ENCODE data around the gene SESN3. TPM values are rescaled to one million over a fixed set of nuclear protein-coding genes. Genes with fewer than 3 reads are reported as not detected.
"Not testable (repeated sequence)": the region's sequence is repeated elsewhere in the genome, so short reads cannot be mapped to it uniquely, and the experiment has no call there.

The SESN3 gene
- total RNA-seq, 1 experiment from 2014 or later = 0.55 TPM

GRCh38 chr11:95219599-95219998 is 11.4 kb downstream of the SESN3 start:
- Histone ChIP-seq H4K20me1 (ENCODE audit: low read length) (no peaks in the 10 kb centered on the region), H3K9me3 (ENCODE audit: low read length) (no peaks in the 10 kb centered on the region), H3F3A (ENCODE audit: low read length, unreplicated experiment) (no peaks in the 10 kb centered on the region), H3K27ac (ENCODE audit: low read length) (no peak overlapping the region), H3K9me2 (replicated peaks; ENCODE audit: low read length) (no peaks in the 10 kb centered on the region), H3K4me3 (ENCODE audit: low read length) (no peak overlapping the region), H2AFZ (ENCODE audit: low read length) (no peak overlapping the region), H3K36me3 (ENCODE audit: low read depth, low read length) (no peaks in the 10 kb centered on the region), H3K79me2 (ENCODE audit: low read length) (no peaks in the 10 kb centered on the region), H3K4me2 (ENCODE audit: low read length) (no peak overlapping the region), H3K9ac (ENCODE audit: low read length) (no peak overlapping the region), H3K27me3 (ENCODE audit: low read length) (peaks cover 4% of the 10 kb centered on the region; the same call in 1 of the 2 replicates), H3K4me1 (ENCODE audit: insufficient read depth, low read length) (no peaks in the 10 kb centered on the region)
- BruUV-seq (replicated peaks) = no TSS peak
- no peak for ATAC-seq
- TF ChIP-seq EZH2 (IDR thresholded peaks at IDR 0.05; ENCODE audit: low read length, unreplicated experiment) = no peak
- no peak for TF ChIP-seq EZH2phosphoT487 (IDR thresholded peaks at IDR 0.05; ENCODE audit: borderline replicate concordance, low read length)
- no peak for TF ChIP-seq CTCF (conservative IDR thresholded peaks at IDR 0.05; ENCODE audit: low read depth, low read length)
- ChIA-PET POLR2A (ENCODE audit: unreplicated experiment) (no interaction called here), CTCF (no interaction called here)
- intact Hi-C loops (cut with micrococcal nuclease) = no loop called here
- DNase-seq = no peak

- no peaks in the 10 kb centered on the region for H3K79me2 ChIP-seq (ENCODE audit: low read length)
- ATAC-seq = no peak
- no TSS peak for BruUV-seq (replicated peaks)
- no peak overlapping the region for H3K4me2 ChIP-seq (ENCODE audit: low read length)
- no peak overlapping the region for H2AFZ ChIP-seq (ENCODE audit: low read length)
- ChIA-PET POLR2A (ENCODE audit: unreplicated experiment) (no interaction called here), CTCF (no interaction called here)
- no peaks in the 10 kb centered on the region for H4K20me1 ChIP-seq (ENCODE audit: low read length)
- no peak overlapping the region for H3K9ac ChIP-seq (ENCODE audit: low read length)
- intact Hi-C loops (cut with micrococcal nuclease) = no loop called here
- no peaks in the 10 kb centered on the region for H3K9me2 ChIP-seq (replicated peaks; ENCODE audit: low read length)
- no peaks in the 10 kb centered on the region for H3K4me1 ChIP-seq (ENCODE audit: insufficient read depth, low read length)
- H3F3A ChIP-seq (ENCODE audit: low read length, unreplicated experiment) = no peaks in the 10 kb centered on the region
- no peak for DNase-seq
- H3K4me3 ChIP-seq (ENCODE audit: low read length) = no peak overlapping the region
- TF ChIP-seq EZH2 (IDR thresholded peaks at IDR 0.05; ENCODE audit: low read length, unreplicated experiment) = no peak
- no peak for TF ChIP-seq CTCF (conservative IDR thresholded peaks at IDR 0.05; ENCODE audit: low read depth, low read length)
- no peak for TF ChIP-seq EZH2phosphoT487 (IDR thresholded peaks at IDR 0.05; ENCODE audit: borderline replicate concordance, low read length)
- H3K9me3 ChIP-seq (ENCODE audit: low read length) = no peaks in the 10 kb centered on the region
- no peaks in the 10 kb centered on the region for H3K36me3 ChIP-seq (ENCODE audit: low read depth, low read length)
- H3K27ac ChIP-seq (ENCODE audit: low read length) = no peak overlapping the region
- H3K27me3 ChIP-seq (ENCODE audit: low read length) = peaks cover 4% of the 10 kb centered on the region; the same call in 1 of the 2 replicates
Measured at GRCh38 chr11:95218149-95218548, 12.9 kb downstream of the SESN3 start.

GRCh38 chr11:95212609-95213008 is 18.4 kb downstream of the SESN3 start:
- no peak overlapping the region for H3K27ac ChIP-seq (ENCODE audit: low read length)
- peaks cover 4% of the 10 kb centered on the region; the same call in 1 of the 2 replicates for H3K27me3 ChIP-seq (ENCODE audit: low read length)
- H3F3A ChIP-seq (ENCODE audit: low read length, unreplicated experiment) = no peaks in the 10 kb centered on the region
- ATAC-seq (no peak), DNase-seq (no peak)
- H3K4me1 ChIP-seq (ENCODE audit: insufficient read depth, low read length) = no peaks in the 10 kb centered on the region
- H3K4me2 ChIP-seq (ENCODE audit: low read length) = no peak overlapping the region
- H3K79me2 ChIP-seq (ENCODE audit: low read length) = no peaks in the 10 kb centered on the region
- no peaks in the 10 kb centered on the region for H3K36me3 ChIP-seq (ENCODE audit: low read depth, low read length)
- TF ChIP-seq EZH2 (IDR thresholded peaks at IDR 0.05; ENCODE audit: low read length, unreplicated experiment) (no peak), CTCF (conservative IDR thresholded peaks at IDR 0.05; ENCODE audit: low read depth, low read length) (no peak), EZH2phosphoT487 (IDR thresholded peaks at IDR 0.05; ENCODE audit: borderline replicate concordance, low read length) (no peak)
- H3K9ac ChIP-seq (ENCODE audit: low read length) = no peak overlapping the region
- POLR2A ChIA-PET (ENCODE audit: unreplicated experiment) = no interaction called here
- H3K9me3 ChIP-seq (ENCODE audit: low read length) = no peaks in the 10 kb centered on the region
- H4K20me1 ChIP-seq (ENCODE audit: low read length) = no peaks in the 10 kb centered on the region
- intact Hi-C loops (cut with micrococcal nuclease) = no loop called here
- H2AFZ ChIP-seq (ENCODE audit: low read length) = no peak overlapping the region
- CTCF ChIA-PET = no interaction called here
- H3K4me3 ChIP-seq (ENCODE audit: low read length) = no peak overlapping the region
- BruUV-seq (replicated peaks) = no TSS peak
- no peaks in the 10 kb centered on the region for H3K9me2 ChIP-seq (replicated peaks; ENCODE audit: low read length)

- DNase-seq; H4K20me1 ChIP-seq (ENCODE audit: low read length); H3K36me3 ChIP-seq (ENCODE audit: low read depth, low read length); intact Hi-C loops (cut with micrococcal nuclease); H3K4me3 ChIP-seq (ENCODE audit: low read length); H3K4me2 ChIP-seq (ENCODE audit: low read length); H3F3A ChIP-seq (ENCODE audit: low read length, unreplicated experiment); H2AFZ ChIP-seq (ENCODE audit: low read length); H3K9ac ChIP-seq (ENCODE audit: low read length); ATAC-seq; POLR2A ChIA-PET (ENCODE audit: unreplicated experiment); H3K9me2 ChIP-seq (replicated peaks; ENCODE audit: low read length); H3K27ac ChIP-seq (ENCODE audit: low read length); H3K4me1 ChIP-seq (ENCODE audit: insufficient read depth, low read length); BruUV-seq (replicated peaks); H3K79me2 ChIP-seq (ENCODE audit: low read length); CTCF ChIA-PET; H3K27me3 ChIP-seq (ENCODE audit: low read length); H3K9me3 ChIP-seq (ENCODE audit: low read length): not testable (repeated sequence)
Measured at GRCh38 chr11:95209535-95209934, 21.5 kb downstream of the SESN3 start.

Measured in PC-3 (cell line).